HG02870 (cell line): ENCODE results near the gene OSM.

Experiments used
- ATAC-seq: cut with Tn5 transposase; IDR thresholded peaks from one replicate; pipeline ENCODE4 v1.9.1; 2021; ENCODE audit warnings: mild to moderate bottlenecking, moderate library complexity; ENCODE audit not compliant: unreplicated experiment

OSM gene

DNA sequence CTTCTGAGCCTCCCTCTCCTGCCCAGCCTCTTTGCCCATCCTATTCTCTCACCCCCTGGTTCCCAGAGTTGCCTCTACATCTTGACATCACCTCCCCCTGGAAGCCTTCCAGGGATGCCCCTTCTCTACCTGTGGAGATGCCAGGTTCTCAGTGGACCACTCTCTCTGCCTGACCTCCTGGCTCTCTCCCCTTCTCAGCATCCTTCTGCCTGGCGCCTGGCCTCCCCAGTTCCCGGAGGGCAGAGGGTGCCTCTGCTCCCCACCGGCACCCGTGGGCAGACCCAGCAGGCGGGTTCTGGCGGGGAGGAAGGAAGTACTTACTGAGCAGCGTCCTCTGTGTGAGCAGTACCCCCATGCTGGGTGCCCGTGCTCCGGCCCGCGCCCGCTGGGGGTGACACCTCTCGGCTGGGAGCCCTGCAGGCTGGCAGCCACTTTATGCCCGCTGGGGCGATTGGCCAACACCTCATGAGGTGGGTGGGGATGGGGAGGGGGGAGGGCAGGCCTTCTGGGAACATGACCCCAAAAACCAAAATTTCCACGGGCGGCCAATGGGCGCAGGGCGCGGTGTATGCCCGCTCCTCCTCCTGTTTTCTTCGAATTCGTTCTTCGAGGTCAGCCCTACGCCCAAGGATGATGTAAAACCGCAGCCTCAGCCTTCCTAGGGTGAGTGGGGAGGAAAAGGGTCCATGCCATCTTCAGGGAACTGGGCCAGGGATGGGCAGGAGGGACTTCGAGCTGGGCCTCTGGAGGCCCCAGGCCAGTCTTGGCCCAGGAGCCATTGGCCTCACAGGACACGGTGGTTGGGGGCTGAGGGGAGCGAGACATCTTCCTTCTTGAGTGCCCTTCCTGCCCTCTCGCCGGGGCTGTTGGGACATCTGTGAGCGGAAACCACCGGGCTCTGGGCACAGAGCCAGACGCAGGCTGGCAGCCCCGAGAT is at the start of gene OSM:
OSM (minus strand) TSS at position 407 of the 937 bp plus-strand sequence; CDS start at position 355, 52 bp downstream.
- ATAC-seq = no peak

DNA sequence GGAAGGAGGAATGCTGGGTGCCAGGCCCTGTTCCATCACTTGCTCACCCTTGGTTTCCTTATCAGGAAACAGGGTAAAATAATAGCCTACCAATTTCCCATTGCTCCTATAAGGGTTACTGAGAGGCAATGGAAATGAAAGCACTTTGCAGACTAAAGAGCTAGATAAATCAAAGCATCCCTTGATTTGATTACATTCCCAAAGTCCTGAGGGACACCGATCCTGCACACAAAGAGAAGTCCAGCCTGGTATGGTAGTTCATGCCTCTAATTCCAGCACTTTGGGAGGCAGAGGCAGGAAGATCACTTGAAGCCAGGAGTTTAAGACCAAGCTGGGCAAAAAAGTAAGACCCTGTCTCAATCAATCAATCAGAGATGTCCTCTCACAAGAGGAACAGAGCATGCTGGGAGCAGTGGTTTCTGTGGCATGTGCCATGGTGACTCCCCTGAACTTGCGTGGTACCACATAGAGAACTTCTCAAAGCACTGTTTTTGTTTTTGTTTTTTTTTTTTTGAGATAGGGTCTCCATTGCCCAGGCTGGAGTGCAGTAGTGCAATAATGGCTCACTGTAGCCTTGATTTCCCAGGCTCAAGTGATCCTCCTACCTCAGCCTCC is 49.4 kb upstream of the OSM start:
- ATAC-seq = no peak

DNA sequence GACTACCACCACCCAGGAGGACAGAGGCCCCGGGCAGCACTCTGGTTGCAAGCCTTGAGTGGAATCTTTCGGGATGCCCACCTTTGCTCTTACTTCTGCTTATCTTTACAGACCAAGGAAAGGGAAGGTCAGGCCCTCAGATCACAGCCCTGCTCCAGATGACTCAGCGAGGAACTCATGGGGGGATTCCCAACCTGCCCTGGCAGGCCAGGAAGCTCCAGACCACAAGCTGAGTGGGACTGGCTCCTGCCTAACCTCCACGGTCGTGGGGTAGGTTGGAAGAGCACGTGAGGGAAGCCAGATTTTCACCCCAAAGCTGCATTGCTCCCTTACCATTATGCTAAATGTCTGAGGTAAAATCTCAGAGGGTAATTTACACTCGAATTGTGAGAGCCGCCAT is 48.3 kb upstream of the OSM start:
- ATAC-seq = no peak

DNA sequence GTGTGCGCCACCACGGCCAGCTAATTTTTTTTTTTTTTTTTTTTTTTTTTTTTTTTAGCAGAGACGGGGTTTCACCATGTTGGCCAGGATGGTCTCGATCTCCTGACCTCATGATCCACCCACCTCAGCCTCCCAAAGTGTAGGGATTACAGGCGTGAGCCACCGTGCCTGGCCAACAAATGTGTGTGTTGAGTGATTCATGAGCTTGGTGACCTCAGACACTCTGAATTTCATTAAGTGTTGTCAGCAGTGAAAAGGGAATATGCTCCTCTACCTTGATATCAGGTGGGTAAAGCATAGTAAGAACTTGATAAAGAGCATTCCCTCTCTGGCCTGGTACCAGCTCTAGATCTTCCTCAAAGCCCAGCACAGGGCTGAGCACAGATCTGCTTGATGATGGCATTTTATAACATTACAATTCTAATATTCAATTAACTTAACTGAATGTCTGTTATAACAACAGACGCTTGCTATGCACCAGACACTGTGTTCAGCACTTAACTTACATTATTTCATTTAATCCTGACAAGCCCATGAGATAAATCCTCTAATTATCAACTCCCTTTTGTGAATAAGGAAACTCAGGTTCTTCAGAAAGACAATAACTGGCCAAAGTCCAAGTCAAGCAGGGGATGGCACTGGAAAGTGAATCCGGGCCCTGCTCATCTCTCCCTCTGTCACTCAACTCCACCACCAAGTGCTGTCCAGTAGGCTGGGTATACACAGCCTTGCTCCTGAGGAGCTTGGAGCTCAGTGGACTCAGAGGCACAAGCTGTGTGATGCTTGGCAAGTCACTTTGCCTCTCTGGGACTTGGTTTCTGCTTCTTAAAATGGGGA is 47.1 kb upstream of the OSM start:
- no peak for ATAC-seq

DNA sequence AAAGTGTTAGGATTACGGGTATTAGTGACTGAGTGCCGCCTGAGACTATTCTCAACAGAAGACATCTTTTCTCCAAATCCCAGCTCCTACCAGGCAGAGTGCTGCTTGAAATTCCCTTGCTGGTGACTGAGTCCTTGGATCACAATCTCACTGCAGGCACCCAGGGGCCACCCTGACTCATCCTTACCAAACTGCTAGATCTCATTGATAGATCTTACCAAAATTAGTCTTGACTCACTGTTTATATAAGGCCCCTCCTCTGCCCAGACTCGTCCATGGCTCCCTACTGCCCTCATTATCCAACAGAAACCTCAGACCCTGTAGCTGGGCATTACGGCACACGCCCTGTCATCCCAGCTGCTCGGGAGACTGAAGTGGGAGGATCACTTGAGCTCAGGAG is 45.4 kb upstream of the OSM start:
- ATAC-seq = no peak

DNA sequence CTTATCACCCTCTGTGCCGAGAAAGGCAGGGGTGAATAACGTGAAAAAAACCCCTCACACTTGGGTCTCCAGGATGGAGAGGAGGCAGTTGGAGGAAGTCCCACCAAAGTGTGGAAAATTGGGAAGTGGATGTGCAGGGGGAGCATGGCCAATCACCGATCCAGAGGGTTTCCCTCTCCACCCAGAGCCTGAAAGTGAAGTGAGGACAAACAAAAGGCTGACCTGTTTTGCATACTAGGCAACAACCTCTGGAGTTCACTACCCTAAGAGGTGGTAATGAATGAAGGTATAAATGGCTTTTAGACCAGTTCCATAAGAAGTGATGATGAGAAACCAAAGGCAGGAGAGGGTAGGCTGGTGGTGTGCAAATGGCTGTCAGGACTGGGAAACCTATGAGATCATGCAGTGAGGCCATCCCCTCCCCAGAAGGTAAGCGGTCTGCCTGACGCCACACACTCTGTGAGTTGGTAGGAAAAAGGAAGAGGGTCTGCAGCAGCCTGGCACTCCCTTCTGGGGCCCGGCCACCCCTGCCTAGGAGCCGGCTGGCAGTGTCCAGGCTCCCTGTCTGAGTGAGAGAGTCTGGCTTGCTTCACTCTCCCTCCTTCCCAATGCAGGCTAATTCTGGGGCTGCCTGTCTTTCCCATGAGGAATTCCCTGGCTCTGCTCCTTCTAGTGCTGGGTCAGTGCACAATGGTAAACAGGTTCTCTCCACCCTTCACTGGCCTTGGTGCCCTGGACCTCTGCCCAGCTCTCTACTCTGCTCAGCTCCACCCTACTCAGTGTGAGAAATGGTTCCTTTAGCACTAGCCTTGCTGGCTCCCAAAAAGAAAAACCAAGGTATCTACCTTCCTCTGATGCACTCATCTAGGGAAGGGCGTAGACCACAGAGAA is 44.5 kb upstream of the OSM start:
- no peak for ATAC-seq

DNA sequence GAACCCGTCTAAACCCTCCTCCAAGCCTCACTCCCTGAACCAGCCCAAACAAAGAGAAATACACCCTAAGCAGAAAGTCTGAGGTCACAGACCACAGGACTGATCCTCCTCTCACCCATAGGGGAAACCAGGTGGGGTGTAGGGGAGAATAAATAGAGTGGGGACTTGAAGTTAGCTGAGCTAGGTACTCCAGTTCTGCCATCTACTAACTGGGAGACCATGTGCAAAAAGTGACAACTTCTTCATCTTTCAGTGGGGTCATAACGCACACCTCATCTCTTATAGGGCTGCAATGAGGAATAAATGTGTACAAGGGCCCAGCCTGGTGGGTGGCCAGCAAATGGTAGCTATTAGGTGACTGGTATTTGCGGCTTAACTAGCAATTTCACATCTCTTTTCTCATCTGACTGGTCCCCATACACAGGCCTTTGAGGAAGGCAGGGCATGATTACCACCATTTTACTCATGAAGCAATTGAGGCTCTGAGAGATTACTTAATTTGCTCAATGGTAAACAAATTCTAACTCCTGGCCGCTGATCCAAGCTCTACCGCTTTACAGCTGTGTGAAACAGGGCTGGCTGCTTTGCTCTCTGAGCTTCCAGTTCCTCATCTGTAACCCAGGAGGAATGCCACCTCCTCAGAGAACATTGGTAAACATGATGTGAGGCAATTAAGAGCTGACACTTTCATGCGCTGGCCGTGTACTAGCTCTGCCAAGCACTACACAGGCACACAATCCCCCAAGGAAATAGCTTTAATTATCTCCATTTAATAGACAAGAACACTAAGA is 43.5 kb upstream of the OSM start:
- no peak for ATAC-seq

DNA sequence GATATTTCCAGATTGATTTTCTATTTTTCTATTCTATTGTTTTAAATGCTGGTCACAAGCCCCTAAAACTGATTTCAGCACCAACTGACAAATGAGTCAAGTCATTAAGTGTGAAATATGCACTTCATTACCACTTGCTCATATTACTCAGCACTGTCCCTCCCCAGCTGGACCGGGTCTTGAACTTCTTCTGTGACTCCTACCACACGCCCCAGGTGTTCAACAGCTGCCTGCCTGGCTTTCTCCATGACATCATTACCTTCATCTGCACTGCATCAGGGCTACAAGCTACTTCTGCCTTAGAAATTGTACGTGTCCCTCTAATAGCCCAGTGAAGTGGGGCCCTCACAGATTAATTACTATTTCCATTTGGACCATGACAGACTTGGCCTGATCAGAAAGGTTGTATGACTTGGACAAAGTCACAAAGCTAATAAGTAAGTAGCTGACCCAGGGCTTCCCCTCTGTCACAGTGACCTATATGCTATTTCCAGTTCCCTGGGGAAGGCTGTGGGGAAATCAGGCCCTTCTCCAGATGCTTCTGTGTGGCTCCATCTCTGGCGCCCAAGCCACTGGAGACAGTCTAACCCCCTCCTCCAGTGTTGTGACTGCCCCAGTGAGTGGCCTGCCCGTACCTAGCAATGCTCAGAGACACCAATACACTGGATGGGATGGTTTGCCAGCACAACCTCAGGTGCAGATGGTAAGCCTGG is 42.0 kb upstream of the OSM start:
- peak; percentile 42 for ATAC-seq

DNA sequence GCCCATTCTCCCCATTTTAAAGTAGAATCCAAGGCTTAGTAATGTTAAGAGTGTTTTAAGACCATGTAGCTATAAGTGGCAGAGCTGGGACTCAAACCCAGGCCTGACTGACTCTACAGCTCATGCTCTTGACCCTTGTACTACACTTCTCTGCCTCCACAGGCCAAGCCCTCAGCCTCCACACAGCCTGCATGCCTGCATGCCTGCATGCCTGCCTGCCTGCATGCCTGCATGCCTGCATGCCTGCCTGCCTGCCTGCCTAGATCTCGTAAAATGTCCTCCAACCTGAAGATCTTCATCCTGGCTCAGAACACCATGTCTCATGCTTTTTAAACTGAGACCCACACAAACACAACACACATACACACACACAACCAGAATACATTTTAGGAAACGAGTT is 41.4 kb upstream of the OSM start:
- no peak for ATAC-seq

DNA sequence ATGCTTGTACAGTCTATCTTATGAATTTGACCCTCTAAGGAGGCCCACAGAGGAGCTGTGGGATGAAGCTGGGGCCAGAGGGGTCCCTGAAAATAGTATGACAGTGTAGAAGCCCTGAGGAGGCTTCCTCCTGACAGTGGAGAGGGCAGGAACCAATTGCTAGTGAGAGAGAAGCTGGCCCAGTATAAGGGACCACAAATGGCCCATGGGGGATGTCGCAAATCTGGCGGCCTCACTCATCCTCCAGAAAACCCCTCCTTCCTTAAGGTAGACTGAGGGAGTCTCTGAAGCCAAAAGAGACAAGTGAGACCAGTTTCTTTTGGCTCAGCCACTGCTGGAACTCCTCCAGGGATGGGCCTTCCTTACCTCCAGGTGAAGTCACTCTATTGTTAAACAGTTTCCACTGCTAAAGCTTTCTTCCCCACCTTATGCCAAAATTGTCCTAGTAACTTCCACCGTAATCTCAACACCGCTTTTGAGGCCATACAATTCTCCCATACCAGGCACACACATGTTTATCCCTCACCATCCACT is 40.5 kb upstream of the OSM start:
- no peak for ATAC-seq

DNA sequence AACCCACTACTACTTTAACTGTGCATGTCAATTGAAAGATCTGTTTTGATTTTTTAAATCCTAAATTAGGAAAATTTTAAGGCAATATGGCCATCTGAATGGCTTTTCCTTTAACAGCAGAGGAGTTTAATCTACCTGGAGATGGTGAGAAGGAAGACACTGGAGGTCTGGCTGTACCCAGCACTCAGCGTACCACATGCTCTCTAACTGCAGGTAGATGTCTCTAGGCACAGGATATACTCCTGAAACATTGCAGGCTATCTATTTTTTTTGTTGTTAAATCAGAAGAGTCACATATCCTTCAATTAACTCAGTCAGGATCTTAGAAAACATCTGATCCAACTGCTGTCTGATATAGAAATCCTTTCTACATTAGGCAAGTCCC is 40.0 kb upstream of the OSM start:
- ATAC-seq = no peak

DNA sequence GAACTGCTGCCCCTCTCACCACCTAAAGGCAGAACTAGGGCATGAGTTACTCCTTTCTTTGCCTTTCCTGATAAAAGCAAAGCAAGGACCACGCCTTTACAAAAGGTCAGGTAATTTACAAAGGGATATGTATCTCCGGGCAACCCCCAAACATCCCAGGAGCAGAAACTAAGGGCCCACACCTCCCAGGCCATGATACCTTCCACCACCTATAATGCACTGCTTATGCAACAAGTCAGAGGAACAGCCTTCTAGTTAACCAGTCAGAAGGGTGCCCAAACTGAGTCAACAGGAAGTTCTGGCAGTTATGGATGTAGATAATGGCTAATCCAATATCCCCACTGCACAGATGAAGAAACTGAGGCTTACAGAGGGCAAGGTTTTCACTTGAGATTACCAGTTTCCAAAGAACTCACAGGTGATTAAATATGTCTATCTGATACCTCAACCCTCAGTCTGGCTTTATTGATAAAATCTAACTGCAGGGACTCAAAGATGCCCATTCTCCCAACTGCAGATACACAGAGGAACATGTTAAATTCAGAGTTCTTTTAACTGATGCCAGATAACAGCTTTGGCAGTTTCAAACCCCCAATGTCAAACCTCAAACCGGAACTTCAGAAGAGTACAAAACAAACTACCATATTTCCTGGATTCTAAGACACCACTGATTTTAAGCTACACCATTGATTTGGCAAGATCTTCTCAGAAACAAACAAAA is 39.4 kb upstream of the OSM start:
- no peak for ATAC-seq

DNA sequence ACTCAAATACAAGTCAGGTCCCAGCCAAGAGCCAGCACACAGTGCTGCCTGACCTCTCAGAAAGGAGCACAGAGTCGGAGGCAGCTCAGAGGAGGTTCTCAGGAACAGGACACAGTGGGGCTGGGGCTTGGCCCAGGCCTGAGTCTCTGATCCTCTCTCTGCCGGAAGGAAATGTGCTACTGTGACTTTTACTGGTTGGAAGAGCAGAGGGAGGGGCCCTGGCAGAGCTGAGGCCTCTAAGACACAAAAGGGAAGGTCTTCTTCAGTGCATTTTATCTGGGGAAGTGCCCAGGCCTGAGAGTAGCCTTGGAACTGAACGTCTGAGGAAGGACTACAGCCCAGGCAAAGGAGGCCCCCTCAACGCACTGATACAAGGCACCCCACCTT is 38.9 kb upstream of the OSM start:
- peak; percentile 34 for ATAC-seq

DNA sequence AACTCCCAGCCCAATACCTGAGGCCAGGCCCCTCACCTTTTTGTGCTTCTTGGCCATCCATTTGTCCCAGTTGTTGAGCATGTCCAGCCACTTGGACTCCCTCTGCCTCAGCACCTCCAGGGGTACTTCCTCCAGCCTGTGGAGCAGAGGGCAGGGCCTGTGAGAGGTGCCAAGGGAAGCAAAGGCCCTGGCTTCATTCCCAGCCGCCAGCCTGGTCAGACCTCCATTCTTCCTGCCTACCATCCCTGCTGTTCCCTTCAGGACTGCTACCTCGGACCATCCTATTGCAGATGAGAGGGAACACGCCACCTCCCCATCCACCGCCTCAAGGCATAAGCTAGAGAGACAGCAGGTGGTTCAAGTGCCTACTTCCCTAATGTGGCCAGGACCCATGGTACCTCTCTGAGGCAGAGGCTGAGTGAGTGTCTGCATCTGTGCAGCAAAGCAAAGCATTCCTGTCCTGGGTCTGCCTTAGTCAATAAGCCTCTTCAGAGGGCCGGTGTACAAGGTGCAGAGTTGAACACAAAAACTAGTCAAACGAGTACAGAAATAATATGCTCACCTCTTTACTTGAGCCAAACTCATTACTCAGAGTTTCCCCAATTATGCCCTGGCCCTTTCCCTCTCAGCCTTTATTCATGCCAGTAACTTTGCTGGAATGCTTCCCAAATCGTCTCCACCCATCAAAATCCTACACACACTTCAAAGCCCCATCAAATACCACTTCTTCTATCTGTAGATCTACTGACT is 38.0 kb upstream of the OSM start:
- ATAC-seq = no peak

DNA sequence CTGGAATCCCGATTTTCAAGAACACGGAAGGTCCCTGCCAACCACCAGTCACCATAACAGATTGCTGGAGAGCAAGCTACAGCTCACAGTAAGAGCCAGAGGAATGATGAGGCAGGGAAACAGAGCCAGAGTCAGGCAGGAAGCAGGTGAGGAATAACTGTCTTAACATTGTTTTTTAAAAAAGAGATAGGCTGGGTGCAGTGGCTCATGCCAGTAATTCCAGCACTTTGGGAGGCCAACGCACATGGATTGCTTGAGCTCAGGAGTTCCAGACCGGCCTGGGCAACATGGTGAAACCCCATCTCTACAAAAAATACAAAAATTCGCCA is 36.1 kb upstream of the OSM start:
- ATAC-seq = no peak

DNA sequence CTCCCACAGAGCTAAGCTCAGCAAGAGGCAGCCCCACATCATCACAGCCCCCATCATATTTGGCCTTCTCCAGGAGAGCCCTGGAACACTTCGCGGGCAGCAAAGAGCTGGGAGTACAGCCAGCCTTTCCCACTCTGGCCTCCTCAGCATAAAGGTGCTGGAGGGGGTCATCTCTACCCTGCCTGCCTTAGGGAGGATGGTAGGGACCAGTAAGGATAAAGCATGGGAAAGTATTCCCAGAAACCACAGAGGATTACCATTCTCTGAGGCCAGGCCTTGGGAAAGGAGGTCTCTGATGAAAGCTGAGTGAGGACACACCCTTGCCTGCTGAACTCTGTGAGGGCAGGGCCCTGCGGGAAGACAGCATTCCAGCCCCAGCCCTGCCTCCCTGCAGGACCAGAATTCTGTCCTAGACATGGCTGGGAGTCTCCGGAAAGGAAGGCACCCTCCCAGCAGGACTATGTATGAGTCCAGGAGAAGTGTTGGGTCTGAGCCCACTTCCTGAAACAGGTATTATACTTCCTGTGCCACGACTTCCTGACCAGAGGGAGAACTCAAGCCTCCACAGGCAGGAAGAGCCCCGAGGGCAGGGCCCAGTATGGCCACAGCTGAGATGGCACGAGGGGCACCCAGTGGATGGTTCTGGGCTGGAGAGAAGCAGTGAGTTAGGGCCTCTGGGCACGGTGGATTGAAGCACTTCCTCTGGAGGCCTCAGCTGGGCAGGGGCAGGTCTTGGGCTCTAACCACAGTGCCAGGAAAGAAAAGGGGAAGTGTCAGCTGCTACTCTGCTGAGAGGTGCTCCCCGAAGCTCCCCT is 35.6 kb upstream of the OSM start:
- ATAC-seq = no peak

DNA sequence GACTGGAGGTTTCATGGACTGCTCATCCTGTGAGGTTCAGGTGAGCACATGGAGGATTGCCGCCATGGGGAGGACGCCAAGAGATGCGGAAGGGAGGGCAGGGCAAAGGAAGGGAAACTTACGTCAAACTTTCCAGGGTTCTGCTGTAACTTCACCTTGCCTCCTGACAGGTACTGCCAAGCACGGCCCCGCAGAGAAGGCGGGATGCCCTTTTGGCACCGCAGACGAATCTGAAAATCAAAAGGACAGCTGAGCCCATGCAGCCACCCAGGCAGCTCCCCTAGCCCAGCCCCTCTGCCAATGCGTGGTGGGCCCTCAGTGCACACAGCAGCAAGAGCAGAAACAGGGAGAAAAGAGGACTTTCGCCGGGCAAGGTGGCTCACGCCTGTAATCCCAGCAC is 32.7 kb upstream of the OSM start:
- ATAC-seq = no peak
